GM18508 (cell line): ENCODE measurements around the gene TCF7L2.

Experiments
- ATAC-seq: cut with Tn5 transposase; IDR thresholded peaks from one replicate; pipeline ENCODE4 v1.9.1; 2021; ENCODE audit warnings: moderate number of reproducible peaks; ENCODE audit not compliant: insufficient read depth, unreplicated experiment

TCF7L2 gene

GRCh38 chr10:112949875-112950507 lies at the start of gene TCF7L2:
TCF7L2 (plus strand) TSS chr10:112950247; CDS start chr10:112950757, 510 bp downstream.
- ATAC-seq, result no peak

- no peak for ATAC-seq
These were observed 47.3 kb upstream of the TCF7L2 start for GRCh38 chr10:112902730-112903129.

- no peak for ATAC-seq
These were observed 46.0 kb upstream of the TCF7L2 start for GRCh38 chr10:112904000-112904399.

- no peak for ATAC-seq
These were observed 43.1 kb upstream of the TCF7L2 start for GRCh38 chr10:112906945-112907344.

- no peak for ATAC-seq
These were observed 42.2 kb upstream of the TCF7L2 start for GRCh38 chr10:112907893-112908292.

GRCh38 chr10:112911206-112911605 lies 38.8 kb upstream of the TCF7L2 start:
- no peak for ATAC-seq

- no peak for ATAC-seq
These were observed 37.6 kb upstream of the TCF7L2 start for GRCh38 chr10:112912410-112912928.

GRCh38 chr10:112913255-112913654 lies 36.8 kb upstream of the TCF7L2 start:
- ATAC-seq, result no peak

GRCh38 chr10:112913661-112914287 lies 36.3 kb upstream of the TCF7L2 start:
- no peak for ATAC-seq

- ATAC-seq, result no peak
These were observed 35.6 kb upstream of the TCF7L2 start for GRCh38 chr10:112914288-112914952.

- no peak for ATAC-seq
These were observed 34.2 kb upstream of the TCF7L2 start for GRCh38 chr10:112915590-112916572.

- ATAC-seq, result no peak
These were observed 32.4 kb upstream of the TCF7L2 start for GRCh38 chr10:112917681-112918080.

GRCh38 chr10:112918771-112919170 lies 31.3 kb upstream of the TCF7L2 start:
- no peak for ATAC-seq

- ATAC-seq, result no peak
These were observed 30.3 kb upstream of the TCF7L2 start for GRCh38 chr10:112919721-112920120.

- no peak for ATAC-seq
These were observed 22.9 kb upstream of the TCF7L2 start for GRCh38 chr10:112926906-112927688.

GRCh38 chr10:112927980-112928379 lies 22.1 kb upstream of the TCF7L2 start:
- ATAC-seq, result no peak

GRCh38 chr10:112932658-112933057 lies 17.4 kb upstream of the TCF7L2 start:
- ATAC-seq, result no peak

- ATAC-seq, result no peak
These were observed 15.9 kb upstream of the TCF7L2 start for GRCh38 chr10:112934193-112934592.

GRCh38 chr10:112938808-112939482 lies 11.1 kb upstream of the TCF7L2 start:
- no peak for ATAC-seq
